ENCODE measurements around the gene SLC6A12. TPM values are rescaled to one million over a fixed set of nuclear protein-coding genes. Genes with fewer than 3 reads are reported as not detected.

The SLC6A12 gene
- polyA plus RNA-seq, 1 donor from 2014 or later: 0.15 TPM

- Histone ChIP-seq H3K79me2 (replicated peaks; ENCODE audit: insufficient read depth, low read length) (no peaks in the 10 kb centered on the region), H4K20me1 (ENCODE audit: insufficient read depth) (no peaks in the 10 kb centered on the region), H3K27me3 (ENCODE audit: insufficient read depth, low read depth, low read length) (no peaks in the 10 kb centered on the region), H3K9me2 (ENCODE audit: insufficient read depth, low read length) (no peaks in the 10 kb centered on the region), H2AFZ (ENCODE audit: low read depth, low read length) (no peak overlapping the region), H3K4me3 (ENCODE audit: low read length) (no peak overlapping the region), H3K9me3 (ENCODE audit: low read length) (no peaks in the 10 kb centered on the region), H3F3A (ENCODE audit: insufficient read depth, low read length, poor library complexity, severe bottlenecking) (no peaks in the 10 kb centered on the region), H3K36me3 (ENCODE audit: insufficient read depth, low read length) (no peaks in the 10 kb centered on the region), H3K27ac (ENCODE audit: low read length) (no peak overlapping the region), H3K4me2 (ENCODE audit: low read length) (no peak overlapping the region), H3K9ac (ENCODE audit: low read length) (no peak overlapping the region)
- TF ChIP-seq EZH2 (IDR thresholded peaks at IDR 0.05; ENCODE audit: borderline replicate concordance, insufficient read depth, low read length, poor library complexity, severe bottlenecking) (no peak), CTCF (IDR thresholded peaks at IDR 0.05; ENCODE audit: poor library complexity, severe bottlenecking) (no peak), EP300 (conservative IDR thresholded peaks at IDR 0.05; ENCODE audit: poor library complexity, severe bottlenecking) (no peak), TAF1 (IDR thresholded peaks at IDR 0.05; ENCODE audit: low read depth) (no peak), SMC3 (conservative IDR thresholded peaks at IDR 0.05; ENCODE audit: poor library complexity) (no peak), REST (IDR thresholded peaks at IDR 0.05; ENCODE audit: borderline replicate concordance) (no peak), RAD21 (conservative IDR thresholded peaks at IDR 0.05) (no peak), POLR2AphosphoS5 (IDR thresholded peaks at IDR 0.05) (no peak), MXI1 (conservative IDR thresholded peaks at IDR 0.05; ENCODE audit: poor library complexity, severe bottlenecking) (no peak)
These were observed 58.3 kb downstream of the SLC6A12 start for GRCh38 chr12:155646-156045.

GRCh38 chr12:155006-155405 is 59.0 kb downstream of the SLC6A12 start:
- H3K9me3 ChIP-seq (ENCODE audit: low read length): no peaks in the 10 kb centered on the region
- no peaks in the 10 kb centered on the region for H3K79me2 ChIP-seq (replicated peaks; ENCODE audit: insufficient read depth, low read length)
- TF ChIP-seq REST (IDR thresholded peaks at IDR 0.05; ENCODE audit: borderline replicate concordance) (no peak), CTCF (IDR thresholded peaks at IDR 0.05; ENCODE audit: poor library complexity, severe bottlenecking) (no peak), EZH2 (IDR thresholded peaks at IDR 0.05; ENCODE audit: borderline replicate concordance, insufficient read depth, low read length, poor library complexity, severe bottlenecking) (no peak), RAD21 (conservative IDR thresholded peaks at IDR 0.05) (no peak), POLR2AphosphoS5 (IDR thresholded peaks at IDR 0.05) (no peak), EP300 (conservative IDR thresholded peaks at IDR 0.05; ENCODE audit: poor library complexity, severe bottlenecking) (no peak), MXI1 (conservative IDR thresholded peaks at IDR 0.05; ENCODE audit: poor library complexity, severe bottlenecking) (no peak), TAF1 (IDR thresholded peaks at IDR 0.05; ENCODE audit: low read depth) (no peak), SMC3 (conservative IDR thresholded peaks at IDR 0.05; ENCODE audit: poor library complexity) (no peak)
- no peak overlapping the region for H3K4me2 ChIP-seq (ENCODE audit: low read length)
- H4K20me1 ChIP-seq (ENCODE audit: insufficient read depth): no peaks in the 10 kb centered on the region
- no peak overlapping the region for H3K4me3 ChIP-seq (ENCODE audit: low read length)
- H3K9ac ChIP-seq (ENCODE audit: low read length): no peak overlapping the region
- H3K27me3 ChIP-seq (ENCODE audit: insufficient read depth, low read depth, low read length): no peaks in the 10 kb centered on the region
- no peaks in the 10 kb centered on the region for H3K9me2 ChIP-seq (ENCODE audit: insufficient read depth, low read length)
- H3K27ac ChIP-seq (ENCODE audit: low read length): no peak overlapping the region
- no peaks in the 10 kb centered on the region for H3F3A ChIP-seq (ENCODE audit: insufficient read depth, low read length, poor library complexity, severe bottlenecking)
- no peak overlapping the region for H2AFZ ChIP-seq (ENCODE audit: low read depth, low read length)
- H3K36me3 ChIP-seq (ENCODE audit: insufficient read depth, low read length): no peaks in the 10 kb centered on the region
